Measurements from ENCODE around the gene CAMTA1. TPM values are rescaled to one million over a fixed set of nuclear protein-coding genes. Genes with fewer than 3 reads are reported as not detected.

CAMTA1 gene
- total and polyA plus RNA-seq, 9 of the 15 experiments (the other 6 are each of a cell fraction or from before 2014, with no cell fraction given): 43.9 to 161 (median 65.9) TPM

DNA sequence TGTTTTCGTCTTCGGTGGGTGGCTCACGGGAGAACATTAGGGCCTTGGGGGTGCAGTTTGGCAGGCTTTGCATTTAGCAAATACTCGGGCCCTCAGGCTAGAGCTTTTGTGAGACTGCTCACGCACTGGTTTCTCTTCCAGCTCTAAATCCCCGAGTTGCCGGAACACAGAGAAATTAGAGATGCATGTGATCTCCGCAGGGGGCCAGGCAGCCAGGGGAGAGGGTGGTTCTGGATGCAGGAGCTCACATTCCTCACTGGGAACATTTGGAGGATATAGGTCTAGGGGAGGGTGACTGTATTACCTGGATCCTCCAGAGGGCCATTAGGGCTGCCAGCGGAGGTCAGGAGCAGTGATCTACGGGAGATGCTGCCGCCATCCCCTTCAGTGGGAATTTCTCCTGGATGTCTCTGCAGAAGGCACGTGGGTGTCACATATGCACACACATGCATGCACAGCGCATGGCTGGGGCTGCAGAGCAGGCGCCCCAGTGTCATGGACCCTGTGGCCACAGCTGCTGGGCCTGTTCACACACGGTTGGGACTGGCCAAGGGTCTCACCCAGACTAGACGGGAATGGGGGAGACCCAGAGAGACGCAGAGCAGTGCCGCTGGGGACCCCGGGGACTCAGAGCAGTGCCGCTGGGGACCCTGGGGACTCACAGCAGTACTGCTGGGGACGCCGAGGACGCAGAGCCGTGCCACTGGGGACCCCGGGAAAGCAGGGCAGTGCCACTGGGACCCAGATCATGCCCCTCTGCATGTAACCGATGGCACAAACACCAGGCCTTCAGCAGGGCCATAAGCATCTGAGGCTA lies 258.7 kb downstream of the CAMTA1 start (continued):
- TF ChIP-seq, protein P1, sequence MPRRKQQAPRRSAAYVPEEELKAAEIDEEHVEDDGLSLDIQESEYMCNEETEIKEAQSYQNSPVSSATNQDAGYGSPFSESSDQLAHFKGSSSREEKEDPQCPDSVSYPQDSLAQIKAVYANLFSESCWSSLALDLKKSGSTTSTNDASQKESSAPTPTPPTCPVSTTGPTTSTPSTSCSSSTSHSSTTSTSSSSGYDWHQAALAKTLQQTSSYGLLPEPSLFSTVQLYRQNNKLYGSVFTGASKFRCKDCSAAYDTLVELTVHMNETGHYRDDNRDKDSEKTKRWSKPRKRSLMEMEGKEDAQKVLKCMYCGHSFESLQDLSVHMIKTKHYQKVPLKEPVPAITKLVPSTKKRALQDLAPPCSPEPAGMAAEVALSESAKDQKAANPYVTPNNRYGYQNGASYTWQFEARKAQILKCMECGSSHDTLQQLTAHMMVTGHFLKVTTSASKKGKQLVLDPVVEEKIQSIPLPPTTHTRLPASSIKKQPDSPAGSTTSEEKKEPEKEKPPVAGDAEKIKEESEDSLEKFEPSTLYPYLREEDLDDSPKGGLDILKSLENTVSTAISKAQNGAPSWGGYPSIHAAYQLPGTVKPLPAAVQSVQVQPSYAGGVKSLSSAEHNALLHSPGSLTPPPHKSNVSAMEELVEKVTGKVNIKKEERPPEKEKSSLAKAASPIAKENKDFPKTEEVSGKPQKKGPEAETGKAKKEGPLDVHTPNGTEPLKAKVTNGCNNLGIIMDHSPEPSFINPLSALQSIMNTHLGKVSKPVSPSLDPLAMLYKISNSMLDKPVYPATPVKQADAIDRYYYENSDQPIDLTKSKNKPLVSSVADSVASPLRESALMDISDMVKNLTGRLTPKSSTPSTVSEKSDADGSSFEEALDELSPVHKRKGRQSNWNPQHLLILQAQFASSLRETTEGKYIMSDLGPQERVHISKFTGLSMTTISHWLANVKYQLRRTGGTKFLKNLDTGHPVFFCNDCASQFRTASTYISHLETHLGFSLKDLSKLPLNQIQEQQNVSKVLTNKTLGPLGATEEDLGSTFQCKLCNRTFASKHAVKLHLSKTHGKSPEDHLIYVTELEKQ (CRISPR knock-in tag; IDR thresholded peaks at IDR 0.05): no peak

DNA sequence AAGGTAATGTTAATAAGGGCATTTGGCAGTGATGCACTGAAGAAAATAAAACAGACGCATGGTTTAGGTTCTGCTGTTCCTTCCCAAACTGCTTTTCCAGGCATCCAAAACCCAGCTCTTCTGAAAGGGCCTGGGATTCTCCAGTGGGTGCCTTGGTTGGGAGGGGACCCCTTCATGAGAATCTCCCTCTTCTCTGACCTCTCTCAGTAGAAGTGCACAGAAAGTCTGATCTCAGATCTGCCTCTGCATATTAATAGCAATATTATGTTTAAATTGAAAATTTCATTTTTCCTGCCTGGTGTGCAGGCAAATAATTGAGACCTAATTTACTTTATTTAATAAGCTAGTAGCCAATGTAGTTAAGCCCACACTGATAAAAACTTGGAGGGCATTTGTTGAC lies 260.6 kb downstream of the CAMTA1 start:
- DNase-seq (ENCODE audit: extremely low read depth in 1 of 4, low spot score in 3 of 4) (no peak), FAIRE-seq (no peak), ATAC-seq (no peak)
- H3K4me3 ChIP-seq: no peak overlapping the region
- peaks cover 15% of the 10 kb centered on the region for H4K20me1 ChIP-seq (replicated peaks; ENCODE audit: control insufficient read depth, insufficient read depth, low read length)
- in situ Hi-C loops (cut with MboI): no loop called here
- H3K36me3 ChIP-seq (ENCODE audit: control insufficient read depth, insufficient read depth, low read length): no peaks in the 10 kb centered on the region
- H3K4me2 ChIP-seq (ENCODE audit: insufficient read depth, low read length): no peak overlapping the region
- POLR2A ChIA-PET: no interaction called here
- intact Hi-C loops (cut with micrococcal nuclease): no loop called here
- CTCF ChIA-PET (ENCODE audit: low intra/inter-chr PET ratio): no interaction called here
- 0% methylated on average over 1 of the region's 1 CpG for WGBS (ENCODE audit: insufficient coverage, low coverage, missing lambda C conversion rate)
- no peaks in the 10 kb centered on the region for H3K4me1 ChIP-seq (replicated peaks in 1 of 2; ENCODE audit: control insufficient read depth in 2 of 2, insufficient read depth in 2 of 2, low read length in 2 of 2)
- H3K27me3 ChIP-seq (ENCODE audit: control insufficient read depth in 2 of 2, insufficient read depth in 2 of 2, low read length in 2 of 2): peaks cover 17 to 69% of the 10 kb centered on the region in 2 experiments; a peak in 4 of 5 replicates
- no peak overlapping the region for H3K9ac ChIP-seq (ENCODE audit: insufficient read depth in 1 of 2, low read depth in 2 of 2, low read length in 2 of 2)
- H3K9me1 ChIP-seq (ENCODE audit: control insufficient read depth, insufficient read depth, low read length): no peaks in the 10 kb centered on the region
- H3K27ac ChIP-seq (ENCODE audit: extremely low read depth, low read depth, low read length): no peak overlapping the region
- no peaks in the 10 kb centered on the region for H3K9me3 ChIP-seq (replicated peaks; ENCODE audit: control insufficient read depth, insufficient read depth, low read depth, low read length)
- BruUV-seq (replicated peaks): no TSS peak
- H2AFZ ChIP-seq (ENCODE audit: low read depth, low read length): no peak overlapping the region
- no peaks in the 10 kb centered on the region for H3K79me2 ChIP-seq (ENCODE audit: control insufficient read depth, insufficient read depth, low read length)
- TF ChIP-seq, protein P2, sequence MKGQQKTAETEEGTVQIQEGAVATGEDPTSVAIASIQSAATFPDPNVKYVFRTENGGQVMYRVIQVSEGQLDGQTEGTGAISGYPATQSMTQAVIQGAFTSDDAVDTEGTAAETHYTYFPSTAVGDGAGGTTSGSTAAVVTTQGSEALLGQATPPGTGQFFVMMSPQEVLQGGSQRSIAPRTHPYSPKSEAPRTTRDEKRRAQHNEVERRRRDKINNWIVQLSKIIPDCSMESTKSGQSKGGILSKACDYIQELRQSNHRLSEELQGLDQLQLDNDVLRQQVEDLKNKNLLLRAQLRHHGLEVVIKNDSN (CRISPR knock-in tag; IDR thresholded peaks at IDR 0.05): no peak
